ENCODE results near the gene SOD3. TPM values are rescaled to one million over a fixed set of nuclear protein-coding genes. Genes with fewer than 3 reads are reported as not detected.

The SOD3 gene
- total and polyA plus RNA-seq, 2 of the 13 experiments (the other 11 are each of a cell fraction or from before 2014, with no cell fraction given) = 0.04 TPM; not detected in 1

DNA sequence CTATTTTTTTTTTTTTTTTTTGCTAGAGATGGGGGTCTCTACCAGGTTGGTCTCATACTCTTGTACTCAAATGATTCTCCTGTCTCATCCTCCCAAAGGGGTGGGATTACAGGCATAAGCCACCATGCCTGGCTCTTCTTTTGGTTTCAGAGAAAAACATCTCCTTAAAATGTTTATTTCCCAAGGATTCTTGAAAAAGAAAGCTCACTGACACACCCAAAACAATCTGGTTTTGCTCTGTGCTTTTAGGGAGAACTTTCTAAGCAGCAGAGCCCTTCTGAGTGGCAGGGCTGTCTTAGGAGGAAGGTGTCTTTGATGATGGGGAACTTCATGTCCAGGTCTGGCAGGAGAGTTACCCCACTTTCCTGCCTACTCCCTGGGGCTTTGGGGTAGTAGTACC lies 1.2 kb downstream of the SOD3 start:
- intact Hi-C loops (cut with micrococcal nuclease; ENCODE audit: unreplicated experiment) = no loop called here
- Histone ChIP-seq H3K9me3 (ENCODE audit: low read length) (no peaks in the 10 kb centered on the region), H3K79me2 (ENCODE audit: insufficient read depth, low read length) (no peaks in the 10 kb centered on the region), H2AFZ (ENCODE audit: low read length) (no peak overlapping the region), H3K27me3 (ENCODE audit: control insufficient read depth in 1 of 2, insufficient read depth in 2 of 2, low read length in 2 of 2) (peaks cover 1 to 18% of the 10 kb centered on the region in 2 experiments; a peak in 3 of 5 replicates), H3K4me3 (replicated peaks in 1 of 3; ENCODE audit: insufficient read depth in 1 of 3, low read depth in 2 of 3, low read length in 3 of 3) (no peak overlapping the region), H3K27ac (ENCODE audit: extremely low read length, insufficient read depth, low read length) (no peak overlapping the region), H4K20me1 (ENCODE audit: insufficient read depth, low read length) (no peaks in the 10 kb centered on the region), H3K36me3 (replicated peaks in 1 of 2; ENCODE audit: control insufficient read depth in 1 of 2, insufficient read depth in 2 of 2, low read length in 2 of 2) (no peaks in the 10 kb centered on the region), H3K9ac (ENCODE audit: insufficient read depth, low read depth, low read length) (no peak overlapping the region), H3K4me2 (ENCODE audit: low read depth, low read length) (no peak overlapping the region), H3K4me1 (ENCODE audit: insufficient read depth, low read length) (peaks cover 41% of the 10 kb centered on the region)
- CTCF ChIA-PET (ENCODE audit: low intra/inter-chr PET ratio, low total read pairs) = no interaction called here
- DNase-seq (ENCODE audit: low spot score) (no peak), ATAC-seq (no peak), FAIRE-seq (no peak)
- TF ChIP-seq NFATC3 (CRISPR knock-in tag; IDR thresholded peaks at IDR 0.05) (no peak), ZFAT (CRISPR knock-in tag; conservative IDR thresholded peaks at IDR 0.05) (no peak), CC2D1A (CRISPR knock-in tag; IDR thresholded peaks at IDR 0.05) (no peak), RXRB (CRISPR knock-in tag; IDR thresholded peaks at IDR 0.05; ENCODE audit: borderline replicate concordance) (no peak), ZFP41 (CRISPR knock-in tag; IDR thresholded peaks at IDR 0.05; ENCODE audit: borderline replicate concordance) (no peak), ARID2 (CRISPR knock-in tag; IDR thresholded peaks at IDR 0.05; ENCODE audit: borderline replicate concordance) (no peak), YY1 (IDR thresholded peaks at IDR 0.05; ENCODE audit: insufficient read depth, insufficient replicate concordance, low read depth, low read length) (no peak), ZNF235 (CRISPR knock-in tag; IDR thresholded peaks at IDR 0.05; ENCODE audit: borderline replicate concordance) (no peak), RBM22 (optimal IDR thresholded peaks at IDR 0.05; ENCODE audit: low read length) (no peak), SNAI1 (CRISPR knock-in tag; IDR thresholded peaks at IDR 0.05; ENCODE audit: borderline replicate concordance) (no peak), DNMT1 (CRISPR knock-in tag; IDR thresholded peaks at IDR 0.05) (no peak)
- TF ChIP-seq, protein P1, sequence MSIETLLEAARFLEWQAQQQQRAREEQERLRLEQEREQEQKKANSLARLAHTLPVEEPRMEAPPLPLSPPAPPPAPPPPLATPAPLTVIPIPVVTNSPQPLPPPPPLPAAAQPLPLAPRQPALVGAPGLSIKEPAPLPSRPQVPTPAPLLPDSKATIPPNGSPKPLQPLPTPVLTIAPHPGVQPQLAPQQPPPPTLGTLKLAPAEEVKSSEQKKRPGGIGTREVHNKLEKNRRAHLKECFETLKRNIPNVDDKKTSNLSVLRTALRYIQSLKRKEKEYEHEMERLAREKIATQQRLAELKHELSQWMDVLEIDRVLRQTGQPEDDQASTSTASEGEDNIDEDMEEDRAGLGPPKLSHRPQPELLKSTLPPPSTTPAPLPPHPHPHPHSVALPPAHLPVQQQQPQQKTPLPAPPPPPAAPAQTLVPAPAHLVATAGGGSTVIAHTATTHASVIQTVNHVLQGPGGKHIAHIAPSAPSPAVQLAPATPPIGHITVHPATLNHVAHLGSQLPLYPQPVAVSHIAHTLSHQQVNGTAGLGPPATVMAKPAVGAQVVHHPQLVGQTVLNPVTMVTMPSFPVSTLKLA (IDR thresholded peaks at IDR 0.05) = no peak
- TF ChIP-seq, protein P2, sequence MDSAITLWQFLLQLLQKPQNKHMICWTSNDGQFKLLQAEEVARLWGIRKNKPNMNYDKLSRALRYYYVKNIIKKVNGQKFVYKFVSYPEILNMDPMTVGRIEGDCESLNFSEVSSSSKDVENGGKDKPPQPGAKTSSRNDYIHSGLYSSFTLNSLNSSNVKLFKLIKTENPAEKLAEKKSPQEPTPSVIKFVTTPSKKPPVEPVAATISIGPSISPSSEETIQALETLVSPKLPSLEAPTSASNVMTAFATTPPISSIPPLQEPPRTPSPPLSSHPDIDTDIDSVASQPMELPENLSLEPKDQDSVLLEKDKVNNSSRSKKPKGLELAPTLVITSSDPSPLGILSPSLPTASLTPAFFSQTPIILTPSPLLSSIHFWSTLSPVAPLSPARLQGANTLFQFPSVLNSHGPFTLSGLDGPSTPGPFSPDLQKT (CRISPR knock-in tag; IDR thresholded peaks at IDR 0.05; ENCODE audit: borderline replicate concordance) = no peak
- TF ChIP-seq, protein P3, sequence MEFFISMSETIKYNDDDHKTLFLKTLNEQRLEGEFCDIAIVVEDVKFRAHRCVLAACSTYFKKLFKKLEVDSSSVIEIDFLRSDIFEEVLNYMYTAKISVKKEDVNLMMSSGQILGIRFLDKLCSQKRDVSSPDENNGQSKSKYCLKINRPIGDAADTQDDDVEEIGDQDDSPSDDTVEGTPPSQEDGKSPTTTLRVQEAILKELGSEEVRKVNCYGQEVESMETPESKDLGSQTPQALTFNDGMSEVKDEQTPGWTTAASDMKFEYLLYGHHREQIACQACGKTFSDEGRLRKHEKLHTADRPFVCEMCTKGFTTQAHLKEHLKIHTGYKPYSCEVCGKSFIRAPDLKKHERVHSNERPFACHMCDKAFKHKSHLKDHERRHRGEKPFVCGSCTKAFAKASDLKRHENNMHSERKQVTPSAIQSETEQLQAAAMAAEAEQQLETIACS (CRISPR knock-in tag; IDR thresholded peaks at IDR 0.05) = no peak
- TF ChIP-seq, protein P4, sequence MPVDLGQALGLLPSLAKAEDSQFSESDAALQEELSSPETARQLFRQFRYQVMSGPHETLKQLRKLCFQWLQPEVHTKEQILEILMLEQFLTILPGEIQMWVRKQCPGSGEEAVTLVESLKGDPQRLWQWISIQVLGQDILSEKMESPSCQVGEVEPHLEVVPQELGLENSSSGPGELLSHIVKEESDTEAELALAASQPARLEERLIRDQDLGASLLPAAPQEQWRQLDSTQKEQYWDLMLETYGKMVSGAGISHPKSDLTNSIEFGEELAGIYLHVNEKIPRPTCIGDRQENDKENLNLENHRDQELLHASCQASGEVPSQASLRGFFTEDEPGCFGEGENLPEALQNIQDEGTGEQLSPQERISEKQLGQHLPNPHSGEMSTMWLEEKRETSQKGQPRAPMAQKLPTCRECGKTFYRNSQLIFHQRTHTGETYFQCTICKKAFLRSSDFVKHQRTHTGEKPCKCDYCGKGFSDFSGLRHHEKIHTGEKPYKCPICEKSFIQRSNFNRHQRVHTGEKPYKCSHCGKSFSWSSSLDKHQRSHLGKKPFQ (CRISPR knock-in tag; IDR thresholded peaks at IDR 0.05; ENCODE audit: insufficient replicate concordance) = no peak
- TF ChIP-seq, protein P5, sequence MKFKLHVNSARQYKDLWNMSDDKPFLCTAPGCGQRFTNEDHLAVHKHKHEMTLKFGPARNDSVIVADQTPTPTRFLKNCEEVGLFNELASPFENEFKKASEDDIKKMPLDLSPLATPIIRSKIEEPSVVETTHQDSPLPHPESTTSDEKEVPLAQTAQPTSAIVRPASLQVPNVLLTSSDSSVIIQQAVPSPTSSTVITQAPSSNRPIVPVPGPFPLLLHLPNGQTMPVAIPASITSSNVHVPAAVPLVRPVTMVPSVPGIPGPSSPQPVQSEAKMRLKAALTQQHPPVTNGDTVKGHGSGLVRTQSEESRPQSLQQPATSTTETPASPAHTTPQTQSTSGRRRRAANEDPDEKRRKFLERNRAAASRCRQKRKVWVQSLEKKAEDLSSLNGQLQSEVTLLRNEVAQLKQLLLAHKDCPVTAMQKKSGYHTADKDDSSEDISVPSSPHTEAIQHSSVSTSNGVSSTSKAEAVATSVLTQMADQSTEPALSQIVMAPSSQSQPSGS (CRISPR knock-in tag; IDR thresholded peaks at IDR 0.05) = no peak
- TF ChIP-seq, protein P6, sequence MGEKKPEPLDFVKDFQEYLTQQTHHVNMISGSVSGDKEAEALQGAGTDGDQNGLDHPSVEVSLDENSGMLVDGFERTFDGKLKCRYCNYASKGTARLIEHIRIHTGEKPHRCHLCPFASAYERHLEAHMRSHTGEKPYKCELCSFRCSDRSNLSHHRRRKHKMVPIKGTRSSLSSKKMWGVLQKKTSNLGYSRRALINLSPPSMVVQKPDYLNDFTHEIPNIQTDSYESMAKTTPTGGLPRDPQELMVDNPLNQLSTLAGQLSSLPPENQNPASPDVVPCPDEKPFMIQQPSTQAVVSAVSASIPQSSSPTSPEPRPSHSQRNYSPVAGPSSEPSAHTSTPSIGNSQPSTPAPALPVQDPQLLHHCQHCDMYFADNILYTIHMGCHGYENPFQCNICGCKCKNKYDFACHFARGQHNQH (CRISPR knock-in tag; IDR thresholded peaks at IDR 0.05) = no peak
- POLR2A ChIA-PET = no interaction called here
- no TSS peak for BruUV-seq (replicated peaks)
- in situ Hi-C loops (cut with HindIII; ENCODE audit: extremely low pct_ligation_motif_present, low pct_unique_long_range_greater_than_20kb) = no loop called here
